Esophagus muscularis mucosa (tissue), 4 donors: ENCODE results near the gene SMYD2. TPM values are rescaled to one million over a fixed set of nuclear protein-coding genes. Genes with fewer than 3 reads are reported as not detected.

Experiments
- DNase-seq: peaks from one replicate; pipeline ENCODE4 v3.0.0-alpha.2; 2017; ENCODE audit errors: extremely low spot score
- H3K27ac ChIP-seq, 4 donors: fragments of 200-600 bp; sonication (generic); replicated peaks in 1 of 4; 1 replicate in 3 of 4; 2 replicates in 1 of 4; pipeline ENCODE4 v1.5.1; 2016 to 2019; ENCODE audit warnings: mild to moderate bottlenecking in 1 of 4
- H3K27me3 ChIP-seq, 4 donors: fragments of 200-600 bp; sonication (generic); one replicate each; pipeline versions ENCODE4 v1.5.1 to v1.6.0; 2016 to 2019
- H3K36me3 ChIP-seq, 4 donors: fragments of 200-600 bp; sonication (generic); one replicate each; pipeline ENCODE4 v1.5.1; 2016 to 2019
- H3K4me1 ChIP-seq, 4 donors: fragments of 200-600 bp; sonication (generic); one replicate each; pipeline ENCODE4 v1.5.1; 2016 to 2019
- H3K4me3 ChIP-seq, 4 donors: fragments of 200-600 bp; sonication (generic); 1 replicate in 2 of 4; 2 replicates in 2 of 4; pipeline ENCODE4 v1.5.1; 2016 to 2019; ENCODE audit warnings: mild to moderate bottlenecking in 4 of 4, moderate library complexity in 1 of 4
- H3K9me3 ChIP-seq, 4 donors: fragments of 200-600 bp; sonication (generic); 1 replicate in 3 of 4; 2 replicates in 1 of 4; pipeline ENCODE4 v1.5.1; 2016 to 2019
- EP300 ChIP-seq: sonication (generic); formaldehyde crosslinking; IDR thresholded peaks from one replicate; pipeline ENCODE4 v1.6.1; 2017; ENCODE audit warnings: antibody characterized with exemption
- POLR2A ChIP-seq: fragments of 450-650 bp; IDR thresholded peaks from one replicate; pipeline ENCODE4 v1.6.1; 2017; ENCODE audit warnings: antibody characterized with exemption, moderate library complexity, mild to moderate bottlenecking, low read depth
- POLR2AphosphoS5 ChIP-seq, 2 donors: sonication (generic); formaldehyde crosslinking; IDR thresholded peaks; one replicate each; pipeline ENCODE4 v1.6.1; 2017; ENCODE audit warnings: antibody characterized with exemption in 2 of 2
- WGBS: methylation state at CpG from one replicate; pipeline ENCODE4 v1.1.5; 2018; 5-methylcytosine and 5-hydroxymethylcytosine counted together
- intact Hi-C: fragments of 100-400 bp; cut with DNase I; formaldehyde crosslinking; loops from one replicate; pipeline ENCODE4 v1.15.1; 2023
- total RNA-seq, 4 donors: library from RNA; depleted of rRNA; stranded (reverse); fragments of >200 nt; gene quantifications; one replicate each; pipeline versions ENCODE4 v1.1.0 to v1.2.1, GENCODE V29; 2016
- TF ChIP-seq, protein P1 (sequence below), 3 experiments: fragments of 200-600 bp in 2 of 3; fragments of 450-650 bp in 1 of 3; sonication (generic) in 2 of 3; IDR thresholded peaks; one replicate each; pipeline ENCODE4 v1.5.1; 2017 to 2019; ENCODE audit warnings: antibody characterized with exemption in 3 of 3, mild to moderate bottlenecking in 2 of 3, moderate library complexity in 1 of 3

SMYD2 gene
- total RNA-seq, 4 donors from 2014 or later, result 15.0 to 19.7 (median 18.4) TPM

DNA sequence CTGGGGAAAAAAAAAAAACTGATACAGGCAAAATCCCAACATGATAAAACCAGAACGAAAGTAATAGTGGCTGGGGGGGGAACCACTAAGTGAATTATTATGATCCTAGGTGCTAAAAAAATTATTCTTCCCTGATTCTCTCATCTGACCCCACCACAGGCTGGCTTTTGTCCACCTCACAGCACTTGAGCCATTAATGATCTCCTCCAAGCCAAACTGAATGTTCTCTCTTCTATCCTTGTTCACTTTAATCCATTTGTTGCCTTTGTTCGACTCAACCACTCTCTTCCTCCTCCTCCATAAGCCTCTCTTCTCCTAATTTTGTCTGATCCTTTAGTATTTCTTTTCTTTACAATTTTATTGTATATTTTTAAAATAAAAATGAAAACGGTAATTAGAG is 16.0 kb upstream of the SMYD2 start:
- TF ChIP-seq, protein P1, sequence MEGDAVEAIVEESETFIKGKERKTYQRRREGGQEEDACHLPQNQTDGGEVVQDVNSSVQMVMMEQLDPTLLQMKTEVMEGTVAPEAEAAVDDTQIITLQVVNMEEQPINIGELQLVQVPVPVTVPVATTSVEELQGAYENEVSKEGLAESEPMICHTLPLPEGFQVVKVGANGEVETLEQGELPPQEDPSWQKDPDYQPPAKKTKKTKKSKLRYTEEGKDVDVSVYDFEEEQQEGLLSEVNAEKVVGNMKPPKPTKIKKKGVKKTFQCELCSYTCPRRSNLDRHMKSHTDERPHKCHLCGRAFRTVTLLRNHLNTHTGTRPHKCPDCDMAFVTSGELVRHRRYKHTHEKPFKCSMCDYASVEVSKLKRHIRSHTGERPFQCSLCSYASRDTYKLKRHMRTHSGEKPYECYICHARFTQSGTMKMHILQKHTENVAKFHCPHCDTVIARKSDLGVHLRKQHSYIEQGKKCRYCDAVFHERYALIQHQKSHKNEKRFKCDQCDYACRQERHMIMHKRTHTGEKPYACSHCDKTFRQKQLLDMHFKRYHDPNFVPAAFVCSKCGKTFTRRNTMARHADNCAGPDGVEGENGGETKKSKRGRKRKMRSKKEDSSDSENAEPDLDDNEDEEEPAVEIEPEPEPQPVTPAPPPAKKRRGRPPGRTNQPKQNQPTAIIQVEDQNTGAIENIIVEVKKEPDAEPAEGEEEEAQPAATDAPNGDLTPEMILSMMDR (IDR thresholded peaks at IDR 0.05), result no peak
- TF ChIP-seq EP300, result no peak
- TF ChIP-seq POLR2A, result no peak
- no peak for TF ChIP-seq POLR2AphosphoS5 (IDR thresholded peaks at IDR 0.05)
- Histone ChIP-seq H3K27ac (no peak overlapping the region), H3K36me3 (no peaks in the 10 kb centered on the region), H3K9me3 (no peaks in the 10 kb centered on the region), H3K27me3 (peaks cover 0 to 79% (median 3%) of the 10 kb centered on the region in 4 donors), H3K4me3 (no peak overlapping the region), H3K4me1 (peaks cover 2 to 7% (median 5%) of the 10 kb centered on the region in 4 donors)
- 70% methylated on average over 3 of the region's 3 CpGs for WGBS
- intact Hi-C loops, result loop anchor here (5.0 kb wide), 1 partner anchor 322 kb away; no protein-coding TSS in a partner anchor
- no peak for DNase-seq

DNA sequence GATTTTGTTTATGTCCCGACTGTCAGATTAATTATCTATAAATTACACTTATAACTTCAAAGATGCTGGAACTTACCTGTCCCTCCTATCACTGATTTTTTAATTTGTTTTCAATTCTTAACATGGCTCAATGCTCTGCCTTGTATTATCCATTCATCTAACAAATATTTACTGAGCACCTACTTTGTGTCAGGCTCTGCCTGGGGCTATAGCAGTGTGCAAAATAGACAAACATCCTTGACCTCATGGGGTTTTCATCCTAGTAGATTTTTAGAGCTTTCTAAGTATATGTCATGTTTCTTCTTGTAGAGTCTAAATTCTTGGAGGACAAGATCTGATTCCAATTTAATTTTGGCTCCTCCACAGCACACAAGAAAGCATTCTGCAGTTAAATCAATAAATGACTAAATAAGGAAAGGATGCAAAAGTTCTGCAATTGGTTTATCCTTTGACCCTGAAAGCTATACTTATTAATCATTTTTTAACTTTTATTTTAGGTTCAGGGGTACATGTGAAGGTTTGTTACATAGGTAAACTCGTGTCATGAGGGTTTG is 10.8 kb upstream of the SMYD2 start:
- no peaks in the 10 kb centered on the region for H3K4me1 ChIP-seq
- no peak for DNase-seq
- intact Hi-C loops, result no loop called here
- H3K36me3 ChIP-seq, result no peaks in the 10 kb centered on the region
- no peak overlapping the region for H3K27ac ChIP-seq
- TF ChIP-seq EP300 (no peak), POLR2A (no peak), POLR2AphosphoS5 (IDR thresholded peaks at IDR 0.05) (no peak)
- TF ChIP-seq, protein P1 (IDR thresholded peaks at IDR 0.05), result no peak
- WGBS, result 74% methylated on average over 2 of the region's 2 CpGs
- peaks cover 0 to 67% (median 2%) of the 10 kb centered on the region in 4 donors for H3K27me3 ChIP-seq
- H3K9me3 ChIP-seq, result no peaks in the 10 kb centered on the region
- H3K4me3 ChIP-seq, result no peak overlapping the region

DNA sequence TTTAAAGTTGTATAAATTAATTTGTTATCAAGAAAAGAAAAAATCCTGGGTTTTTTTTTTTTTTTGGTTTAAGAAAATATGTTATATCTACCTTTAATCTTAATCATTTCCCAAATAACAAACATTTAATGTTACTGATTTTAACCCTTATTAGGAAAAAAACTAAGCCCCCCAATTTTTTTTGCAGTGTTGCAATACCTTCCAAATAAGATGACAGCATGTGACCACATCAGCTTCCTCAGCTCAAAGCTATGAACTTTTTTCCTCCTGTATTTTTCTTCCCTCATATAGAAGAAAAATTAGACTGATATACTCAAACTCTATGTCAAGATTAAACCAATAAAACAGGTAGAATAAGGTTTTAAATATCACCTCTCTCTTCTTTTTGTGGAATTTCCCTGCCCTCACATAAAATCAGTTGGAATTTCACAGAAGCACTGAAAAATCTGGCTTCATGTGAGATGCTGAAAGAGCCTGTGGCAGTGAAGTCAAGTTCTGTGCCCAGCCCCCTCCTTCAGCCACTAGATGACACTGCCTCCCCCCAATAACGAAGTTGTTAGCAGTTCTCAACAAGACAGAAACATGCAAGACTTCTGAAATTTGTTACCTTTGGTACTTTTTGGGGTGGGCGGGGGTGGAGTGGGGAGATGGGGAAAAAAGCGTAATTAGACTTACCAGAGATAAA is 9.6 kb upstream of the SMYD2 start:
- intact Hi-C loops, result no loop called here
- Histone ChIP-seq H3K9me3 (no peaks in the 10 kb centered on the region), H3K4me3 (no peak overlapping the region), H3K27ac (no peak overlapping the region), H3K4me1 (peaks cover 0 to 3% (median 0%) of the 10 kb centered on the region in 4 donors), H3K36me3 (no peaks in the 10 kb centered on the region), H3K27me3 (peaks cover 0 to 55% (median 2%) of the 10 kb centered on the region in 4 donors)
- no peak for DNase-seq
- TF ChIP-seq POLR2A (no peak), POLR2AphosphoS5 (IDR thresholded peaks at IDR 0.05) (no peak), EP300 (no peak)
- TF ChIP-seq, protein P1 (IDR thresholded peaks at IDR 0.05), result no peak
- 53% methylated on average over 3 of the region's 3 CpGs for WGBS

DNA sequence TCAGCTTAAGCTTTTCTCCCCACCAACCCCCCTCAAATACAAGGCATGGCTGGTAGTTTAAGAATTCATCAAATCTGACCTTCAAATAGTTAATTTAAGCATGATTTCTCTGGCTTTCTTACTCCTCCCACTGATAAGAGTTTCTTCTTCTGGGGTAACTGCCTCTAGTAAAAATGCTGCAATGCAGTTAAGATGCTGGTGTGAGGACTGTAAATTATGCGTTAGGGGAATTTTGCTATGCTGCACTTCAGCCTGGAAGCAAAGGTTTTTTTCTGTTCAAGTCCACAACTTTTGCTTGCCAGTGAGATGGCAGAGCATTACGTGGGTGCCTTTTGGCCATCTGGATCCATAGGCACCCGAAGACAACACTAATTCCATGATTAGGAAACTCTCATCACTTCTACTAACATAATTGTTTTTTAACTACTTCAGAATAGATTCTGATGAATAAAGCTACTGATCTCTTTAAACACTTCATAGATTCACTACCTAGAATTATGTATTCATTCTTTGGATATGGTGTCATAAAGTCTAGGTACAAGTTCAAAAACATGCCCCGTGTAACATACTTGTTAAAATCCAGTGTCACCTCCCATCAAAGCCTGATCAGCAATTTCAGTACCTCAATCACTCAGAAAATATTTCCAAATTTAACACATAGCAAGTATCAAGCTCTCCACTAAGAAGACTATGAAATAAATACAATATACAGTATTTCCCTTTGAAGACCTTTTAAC is 8.8 kb upstream of the SMYD2 start:
- Histone ChIP-seq H3K36me3 (no peaks in the 10 kb centered on the region), H3K27ac (no peak overlapping the region), H3K27me3 (peaks cover 0 to 47% (median 2%) of the 10 kb centered on the region in 4 donors), H3K4me3 (no peak overlapping the region), H3K9me3 (no peaks in the 10 kb centered on the region), H3K4me1 (peaks cover 0 to 3% (median 0%) of the 10 kb centered on the region in 4 donors)
- 73% methylated on average over 4 of the region's 4 CpGs for WGBS
- intact Hi-C loops, result no loop called here
- no peak for DNase-seq
- TF ChIP-seq EP300 (no peak), POLR2A (no peak), POLR2AphosphoS5 (IDR thresholded peaks at IDR 0.05) (no peak)
- TF ChIP-seq, protein P1 (IDR thresholded peaks at IDR 0.05), result no peak
